ENCODE data around the gene CRISPLD2. TPM values are rescaled to one million over a fixed set of nuclear protein-coding genes. Genes with fewer than 3 reads are reported as not detected.

The CRISPLD2 gene
- total and polyA plus RNA-seq, 12 donors, result 7.9 to 48.1 (median 15.2) TPM

DNA sequence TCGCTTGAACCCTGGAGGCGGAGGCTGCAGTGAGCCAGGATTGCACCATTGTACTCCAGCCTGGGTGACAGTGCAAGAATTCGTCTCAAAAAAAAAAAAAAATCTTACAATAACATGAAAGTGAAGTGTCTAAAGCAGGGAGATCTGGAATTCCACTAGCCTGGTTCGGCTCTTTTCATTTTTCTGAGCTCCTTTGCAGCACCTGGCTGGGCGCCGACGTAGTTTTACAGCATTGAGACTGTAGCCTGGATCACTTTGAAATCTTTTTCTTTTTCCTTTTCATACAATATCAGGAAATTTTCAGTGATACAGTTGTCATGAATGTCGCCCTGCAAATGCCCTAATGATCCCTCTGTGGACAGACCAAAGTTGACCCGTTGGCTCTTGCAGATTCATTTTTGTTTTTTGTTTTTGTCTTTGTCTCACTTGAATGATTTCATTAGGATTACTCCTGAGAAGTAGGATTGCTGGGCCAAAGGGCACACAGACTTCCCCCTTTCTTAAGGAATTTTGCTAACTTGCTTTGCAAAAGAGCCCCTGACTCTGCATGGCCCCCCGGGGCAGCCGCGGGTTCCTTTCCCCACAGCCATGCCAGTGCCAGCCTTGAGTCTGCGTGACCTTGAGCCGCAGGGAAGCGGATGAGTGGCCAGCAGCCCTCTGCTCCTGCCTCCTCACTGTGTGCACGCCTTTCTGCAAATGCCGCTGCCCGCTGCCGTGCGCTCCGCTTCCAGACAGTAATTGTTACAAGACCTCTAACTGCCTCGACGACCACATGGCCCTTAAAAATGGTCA lies 28.0 kb downstream of the CRISPLD2 start:
- Histone ChIP-seq H3K27ac (no peak overlapping the region), H3K27me3 (peaks cover 0 to 6% (median 0%) of the 10 kb centered on the region in 7 donors), H3K9me3 (no peaks in the 10 kb centered on the region), H3K4me1 (peaks cover 0 to 12% (median 6%) of the 10 kb centered on the region in 9 donors), H3K4me3 (no peak overlapping the region), H3K36me3 (peaks cover 0 to 90% (median 5%) of the 10 kb centered on the region in 9 donors)
- no peak for DNase-seq
- intact Hi-C loops (cut with DNase I), result no loop called here
- ATAC-seq, result no peak
- TF ChIP-seq CTCF (IDR thresholded peaks at IDR 0.05), result no peak
- 75% methylated on average over 23 of the region's 23 CpGs for WGBS, 2 donors

DNA sequence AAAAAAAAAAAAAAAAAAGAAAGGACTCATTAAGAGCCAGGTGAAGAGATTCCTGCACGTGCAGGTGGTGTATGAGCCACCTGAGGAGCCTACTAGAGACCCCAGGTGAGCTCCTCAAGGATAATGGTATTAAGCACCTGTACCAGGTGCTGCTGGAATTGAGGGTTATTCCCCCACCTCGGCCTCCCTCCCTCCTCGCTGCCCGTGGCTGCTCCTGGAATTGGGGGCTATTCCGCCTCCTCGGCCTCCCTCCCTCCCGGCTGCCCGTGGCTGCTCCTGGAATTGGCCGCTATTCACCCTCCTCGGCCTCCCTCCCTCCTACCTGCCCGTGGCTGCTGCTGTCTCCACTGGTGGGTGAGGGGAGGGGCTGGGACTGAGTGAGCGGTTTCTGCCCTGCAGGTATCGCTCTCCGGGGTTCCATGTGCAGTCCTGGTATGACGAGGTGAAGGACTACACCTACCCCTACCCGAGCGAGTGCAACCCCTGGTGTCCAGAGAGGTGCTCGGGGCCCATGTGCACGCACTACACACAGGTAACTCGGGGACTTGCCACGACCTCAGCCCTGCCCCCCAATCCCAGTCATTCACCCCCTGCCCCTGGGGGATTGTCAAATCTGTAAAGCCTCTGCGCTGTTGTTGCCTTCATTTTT lies 29.3 kb downstream of the CRISPLD2 start:
- DNase-seq (no peak), ATAC-seq (peak in 1 of 8 donors; percentile 22)
- Histone ChIP-seq H3K27me3 (peaks cover 0 to 4% (median 0%) of the 10 kb centered on the region in 7 donors), H3K27ac (no peak overlapping the region), H3K36me3 (peaks cover 0 to 88% (median 5%) of the 10 kb centered on the region in 9 donors), H3K4me1 (peaks cover 0 to 2% (median under 1%) of the 10 kb centered on the region in 9 donors), H3K4me3 (no peak overlapping the region), H3K9me3 (no peaks in the 10 kb centered on the region)
- intact Hi-C loops (cut with DNase I), result no loop called here
- no peak for TF ChIP-seq CTCF (IDR thresholded peaks at IDR 0.05)
- 66 to 81% methylated on average over 22 of the region's 22 CpGs for WGBS, 2 donors

DNA sequence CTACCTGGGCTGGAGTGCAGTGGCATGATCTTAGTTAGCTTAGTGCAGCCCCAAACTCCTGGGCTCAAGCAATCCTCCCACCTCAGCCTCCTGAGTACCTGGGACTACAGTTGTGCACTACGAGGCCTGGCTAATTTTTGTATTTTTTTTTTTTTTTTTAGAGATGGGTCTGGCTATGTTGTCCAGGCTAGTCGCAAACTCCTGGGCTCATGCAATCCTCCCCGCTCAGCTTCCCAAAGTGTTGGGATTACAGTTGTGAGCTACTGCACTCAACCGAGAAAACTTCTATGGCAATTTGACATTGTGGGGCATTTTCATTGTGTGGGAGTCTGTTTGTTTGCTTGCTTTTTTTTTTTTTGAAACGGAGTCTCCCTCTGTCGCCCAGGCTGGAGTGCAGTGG lies 30.0 kb downstream of the CRISPLD2 start:
- Histone ChIP-seq H3K36me3 (peaks cover 0 to 91% (median 5%) of the 10 kb centered on the region in 9 donors), H3K27me3 (peaks cover 0 to 4% (median 0%) of the 10 kb centered on the region in 7 donors), H3K4me1 (no peaks in the 10 kb centered on the region), H3K4me3 (no peak overlapping the region), H3K27ac (no peak overlapping the region), H3K9me3 (no peaks in the 10 kb centered on the region)
- ATAC-seq (no peak), DNase-seq (no peak)
- intact Hi-C loops (cut with DNase I), result loop anchor here in 1 of 10 donors (10.0 kb wide), 1 partner anchor 85 kb away; no protein-coding TSS in a partner anchor
- no peak for TF ChIP-seq CTCF (IDR thresholded peaks at IDR 0.05)
- WGBS, 2 donors, result 91 to 94% methylated on average over 6 of the region's 6 CpGs

- no peaks in the 10 kb centered on the region for H3K4me1 ChIP-seq
- no peak overlapping the region for H3K27ac ChIP-seq
- ATAC-seq, result no peak
- intact Hi-C loops (cut with DNase I), result loop anchor here in 1 of 10 donors (10.0 kb wide), 1 partner anchor 86 kb away; no protein-coding TSS in a partner anchor
- H3K4me3 ChIP-seq, result no peak overlapping the region
- no peaks in the 10 kb centered on the region for H3K9me3 ChIP-seq
- DNase-seq, result no peak
- H3K36me3 ChIP-seq, result peaks cover 0 to 89% (median 5%) of the 10 kb centered on the region in 9 donors
- TF ChIP-seq CTCF (IDR thresholded peaks at IDR 0.05), result no peak
- peaks cover 0 to 4% (median 0%) of the 10 kb centered on the region in 7 donors for H3K27me3 ChIP-seq
- 96% methylated on average over 6 of the region's 6 CpGs for WGBS, 2 donors
Measured at GRCh38 chr16:84850714-84851113, 30.9 kb downstream of the CRISPLD2 start.

Measured in heart right ventricle (tissue), 16 donors.